ENCODE data around the gene PIGH. TPM values are rescaled to one million over a fixed set of nuclear protein-coding genes. Genes with fewer than 3 reads are reported as not detected.

PIGH gene
- total RNA-seq, 1 donor from 2014 or later = 11.4 TPM

- Mint-ChIP-seq H3K27me3 (ENCODE audit: low read depth) (no peaks in the 10 kb centered on the region), H3K36me3 (no peaks in the 10 kb centered on the region), H3K4me3 (no peak overlapping the region), H3K9me3 (no peaks in the 10 kb centered on the region), H3K4me1 (no peaks in the 10 kb centered on the region), H3K27ac (no peak overlapping the region)
- DNase-seq (ENCODE audit: low spot score in 2 of 2, unreplicated experiment in 2 of 2) = no peak
- no peak for TF ChIP-seq CTCF (IDR thresholded peaks at IDR 0.05; ENCODE audit: unreplicated experiment)
Observed at GRCh38 chr14:67580336-67581171, 19.5 kb downstream of the PIGH start.

- Mint-ChIP-seq H3K27me3 (ENCODE audit: low read depth) (no peaks in the 10 kb centered on the region), H3K9me3 (no peaks in the 10 kb centered on the region), H3K4me3 (no peak overlapping the region), H3K27ac (no peak overlapping the region), H3K36me3 (no peaks in the 10 kb centered on the region), H3K4me1 (no peaks in the 10 kb centered on the region)
- no peak for DNase-seq (ENCODE audit: low spot score in 2 of 2, unreplicated experiment in 2 of 2)
- no peak for TF ChIP-seq CTCF (IDR thresholded peaks at IDR 0.05; ENCODE audit: unreplicated experiment)
Observed at GRCh38 chr14:67579636-67580035, 20.4 kb downstream of the PIGH start.

- no peak for DNase-seq (ENCODE audit: low spot score in 2 of 2, unreplicated experiment in 2 of 2)
- H3K36me3 Mint-ChIP-seq = no peaks in the 10 kb centered on the region
Observed at GRCh38 chr14:67579040-67579439, 21.0 kb downstream of the PIGH start.

GRCh38 chr14:67577909-67578749 is 21.9 kb downstream of the PIGH start:
- Mint-ChIP-seq H3K27me3 (ENCODE audit: low read depth) (no peaks in the 10 kb centered on the region), H3K27ac (no peak overlapping the region), H3K36me3 (no peaks in the 10 kb centered on the region), H3K9me3 (no peaks in the 10 kb centered on the region), H3K4me1 (no peaks in the 10 kb centered on the region), H3K4me3 (no peak overlapping the region)
- TF ChIP-seq CTCF (IDR thresholded peaks at IDR 0.05; ENCODE audit: unreplicated experiment) = no peak
- DNase-seq (ENCODE audit: low spot score in 2 of 2, unreplicated experiment in 2 of 2) = no peak

More at GRCh38 chr14:67579040-67579439, 21.0 kb downstream of the PIGH start:
- Mint-ChIP-seq H3K27ac (no peak overlapping the region), H3K27me3 (ENCODE audit: low read depth) (no peaks in the 10 kb centered on the region), H3K4me3 (no peak overlapping the region), H3K9me3 (no peaks in the 10 kb centered on the region), H3K4me1 (no peaks in the 10 kb centered on the region)
- no peak for TF ChIP-seq CTCF (IDR thresholded peaks at IDR 0.05; ENCODE audit: unreplicated experiment)

- H3K4me1 Mint-ChIP-seq = no peaks in the 10 kb centered on the region
- H3K4me3 Mint-ChIP-seq = no peak overlapping the region
- no peaks in the 10 kb centered on the region for H3K36me3 Mint-ChIP-seq
- H3K27me3 Mint-ChIP-seq (ENCODE audit: low read depth) = no peaks in the 10 kb centered on the region
- no peak for TF ChIP-seq CTCF (IDR thresholded peaks at IDR 0.05; ENCODE audit: unreplicated experiment)
- no peaks in the 10 kb centered on the region for H3K9me3 Mint-ChIP-seq
- DNase-seq (ENCODE audit: low spot score in 2 of 2, unreplicated experiment in 2 of 2) = no peak
- no peak overlapping the region for H3K27ac Mint-ChIP-seq
Observed at GRCh38 chr14:67577181-67577808, 22.8 kb downstream of the PIGH start.

All from mesothelial cell of epicardium (in vitro differentiated cells).